Thyroid gland (tissue), 4 donors: ENCODE results near the gene CDH4. TPM values are rescaled to one million over a fixed set of nuclear protein-coding genes. Genes with fewer than 3 reads are reported as not detected.

Experiments
- DNase-seq, 2 donors: peaks; one replicate each; pipeline ENCODE4 v3.0.0-alpha.2; 2019
- H3K27ac ChIP-seq, 3 donors: fragments of 200-600 bp; sonication (generic); 1 replicate in 2 of 3; 2 replicates in 1 of 3; pipeline ENCODE4 v1.5.1; 2016 to 2019; ENCODE audit warnings: mild to moderate bottlenecking in 1 of 3, moderate library complexity in 1 of 3
- H3K27me3 ChIP-seq: fragments of 200-600 bp; sonication (generic); one replicate; pipeline ENCODE4 v1.5.1; 2019
- H3K36me3 ChIP-seq, 2 donors: fragments of 200-600 bp; sonication (generic); one replicate each; pipeline ENCODE4 v1.5.1; 2016 to 2019
- H3K4me1 ChIP-seq, 2 donors: fragments of 200-600 bp; sonication (generic); one replicate each; pipeline ENCODE4 v1.5.1; 2017 to 2019
- H3K4me3 ChIP-seq, 3 donors: fragments of 200-600 bp; sonication (generic); replicated peaks in 1 of 3; 1 replicate in 2 of 3; 2 replicates in 1 of 3; pipeline ENCODE4 v1.5.1; 2016; ENCODE audit warnings: mild to moderate bottlenecking in 1 of 3
- H3K9me3 ChIP-seq: fragments of 200-600 bp; sonication (generic); one replicate; pipeline ENCODE4 v1.5.1; 2017
- CTCF ChIP-seq, 6 experiments: fragments of 200-600 bp in 3 of 6; fragments of 450-650 bp in 3 of 6; sonication (generic) in 3 of 6; IDR thresholded peaks; one replicate each; pipeline ENCODE4 v1.5.1; 2016 to 2019; ENCODE audit warnings: antibody characterized with exemption in 6 of 6, mild to moderate bottlenecking in 2 of 6, inconsistent platforms in 1 of 6, moderate library complexity in 1 of 6
- POLR2A ChIP-seq, 2 donors: fragments of 450-650 bp; IDR thresholded peaks; one replicate each; pipeline ENCODE4 v1.6.1; 2017; ENCODE audit warnings: antibody characterized with exemption in 2 of 2, mild to moderate bottlenecking in 2 of 2, moderate library complexity in 1 of 2
- WGBS, 2 donors: methylation state at CpG; one replicate each; pipeline ENCODE4 v1.1.5; 2017; 5-methylcytosine and 5-hydroxymethylcytosine counted together
- intact Hi-C: fragments of 100-400 bp; cut with DNase I; formaldehyde crosslinking; loops from one replicate; pipeline ENCODE4 v1.15.1; 2023
- total RNA-seq, 4 donors: library from RNA; depleted of rRNA; stranded (reverse); fragments of >200 nt; gene quantifications; one replicate each; pipeline ENCODE4 v1.2.3, GENCODE V29; 2016

Gene CDH4
- total RNA-seq, 4 donors from 2014 or later, result 0.22 to 0.29 (median 0.29) TPM; not detected in 1

GRCh38 chr20:61819921-61820825 lies 568.1 kb downstream of the CDH4 start:
- 85 to 88% methylated on average over 12 to 27 of the region's 27 CpGs for WGBS, 2 donors
- H3K4me3 ChIP-seq, result no peak overlapping the region
- H3K27me3 ChIP-seq, result no peaks in the 10 kb centered on the region
- no peaks in the 10 kb centered on the region for H3K9me3 ChIP-seq
- TF ChIP-seq POLR2A (IDR thresholded peaks at IDR 0.05) (no peak), CTCF (IDR thresholded peaks at IDR 0.05) (no peak)
- no peaks in the 10 kb centered on the region for H3K4me1 ChIP-seq
- H3K36me3 ChIP-seq, result no peaks in the 10 kb centered on the region
- DNase-seq, result no peak
- intact Hi-C loops, result no loop called here
- H3K27ac ChIP-seq, result no peak overlapping the region

- no peaks in the 10 kb centered on the region for H3K9me3 ChIP-seq
- no peak overlapping the region for H3K4me3 ChIP-seq
- H3K36me3 ChIP-seq, result no peaks in the 10 kb centered on the region
- no peak overlapping the region for H3K27ac ChIP-seq
- DNase-seq, result no peak
- no peaks in the 10 kb centered on the region for H3K4me1 ChIP-seq
- WGBS, 2 donors, result 67 to 75% methylated on average over 5 of the region's 5 CpGs
- intact Hi-C loops, result no loop called here
- H3K27me3 ChIP-seq, result no peaks in the 10 kb centered on the region
- no peak for TF ChIP-seq POLR2A (IDR thresholded peaks at IDR 0.05)
- no peak for TF ChIP-seq CTCF (IDR thresholded peaks at IDR 0.05)
These were observed 569.7 kb downstream of the CDH4 start for GRCh38 chr20:61821735-61822134.

- Histone ChIP-seq H3K36me3 (no peaks in the 10 kb centered on the region), H3K9me3 (no peaks in the 10 kb centered on the region), H3K27ac (no peak overlapping the region), H3K27me3 (no peaks in the 10 kb centered on the region), H3K4me3 (no peak overlapping the region), H3K4me1 (no peaks in the 10 kb centered on the region)
- TF ChIP-seq POLR2A (IDR thresholded peaks at IDR 0.05) (no peak), CTCF (IDR thresholded peaks at IDR 0.05) (no peak)
- DNase-seq, result no peak
- 85 to 88% methylated on average over 11 to 12 of the region's 12 CpGs for WGBS, 2 donors
- intact Hi-C loops, result no loop called here
These were observed 570.3 kb downstream of the CDH4 start for GRCh38 chr20:61822396-61822795.

- Histone ChIP-seq H3K27me3 (no peaks in the 10 kb centered on the region), H3K27ac (no peak overlapping the region), H3K4me1 (no peaks in the 10 kb centered on the region), H3K4me3 (no peak overlapping the region), H3K36me3 (no peaks in the 10 kb centered on the region), H3K9me3 (no peaks in the 10 kb centered on the region)
- intact Hi-C loops, result no loop called here
- no peak for TF ChIP-seq POLR2A (IDR thresholded peaks at IDR 0.05)
- TF ChIP-seq CTCF (IDR thresholded peaks at IDR 0.05), result no peak
- WGBS, 2 donors, result 88 to 89% methylated on average over 2 of the region's 2 CpGs
- no peak for DNase-seq
These were observed 571.2 kb downstream of the CDH4 start for GRCh38 chr20:61823242-61823641.

- no peaks in the 10 kb centered on the region for H3K27me3 ChIP-seq
- WGBS, 2 donors, result 92 to 93% methylated on average over 10 to 11 of the region's 14 CpGs
- H3K4me1 ChIP-seq, result no peaks in the 10 kb centered on the region
- H3K36me3 ChIP-seq, result no peaks in the 10 kb centered on the region
- H3K27ac ChIP-seq, result no peak overlapping the region
- TF ChIP-seq CTCF (IDR thresholded peaks at IDR 0.05) (no peak), POLR2A (IDR thresholded peaks at IDR 0.05) (no peak)
- no peak for DNase-seq
- intact Hi-C loops, result no loop called here
- H3K4me3 ChIP-seq, result no peak overlapping the region
- no peaks in the 10 kb centered on the region for H3K9me3 ChIP-seq
These were observed 576.8 kb downstream of the CDH4 start for GRCh38 chr20:61828891-61829290.
